Keratinocyte (primary cell): ENCODE data around the gene SHMT2. TPM values are rescaled to one million over a fixed set of nuclear protein-coding genes. Genes with fewer than 3 reads are reported as not detected.

Experiments
- DNase-seq: peaks from one replicate; pipeline ENCODE4 v3.0.0-alpha.2; 2011; ENCODE audit warnings: low read depth, missing footprints, low spot score
- FAIRE-seq: peaks from 2 replicates; lab custom pipeline; 2011; peaks lifted over from hg19 to GRCh38; lab: Jason Lieb, UNC
- H2AFZ ChIP-seq: 2 replicates; pipeline ENCODE4 v1.6.0; 2012; ENCODE audit warnings: low read length, control low read depth, inconsistent platforms; ENCODE audit not compliant: control insufficient read depth
- H3K27ac ChIP-seq: 2 replicates; pipeline ENCODE4 v1.5.1; 2011; ENCODE audit warnings: low read length; ENCODE audit not compliant: control insufficient read depth, insufficient read depth
- H3K27me3 ChIP-seq: 3 replicates; pipeline ENCODE4 v1.6.0; 2011; ENCODE audit warnings: low read length; ENCODE audit not compliant: control insufficient read depth, insufficient read depth; ENCODE audit errors: extremely low read depth
- H3K36me3 ChIP-seq, 2 experiments: 2 replicates in 1 of 2; 3 replicates in 1 of 2; pipeline ENCODE4 v1.5.1; 2011; ENCODE audit warnings: low read length in 2 of 2, mild to moderate bottlenecking in 1 of 2; ENCODE audit not compliant: control insufficient read depth in 2 of 2, insufficient read depth in 2 of 2; ENCODE audit errors: extremely low read depth in 1 of 2
- H3K4me1 ChIP-seq: 3 replicates; pipeline ENCODE4 v1.5.1; 2011; ENCODE audit warnings: low read length; ENCODE audit not compliant: control insufficient read depth, insufficient read depth; ENCODE audit errors: extremely low read depth
- H3K4me2 ChIP-seq: 3 replicates; pipeline ENCODE4 v1.6.0; 2011; ENCODE audit warnings: low read depth, low read length; ENCODE audit not compliant: control insufficient read depth, insufficient read depth; ENCODE audit errors: extremely low read depth
- H3K4me3 ChIP-seq, 3 experiments: fragments of 200-600 bp in 1 of 3; sonication (generic) in 1 of 3; 2 replicates in 2 of 3; 3 replicates in 1 of 3; pipeline ENCODE4 v1.5.1; 2011 to 2016; ENCODE audit warnings: low read length in 3 of 3, mild to moderate bottlenecking in 3 of 3, control low read depth in 2 of 3, inconsistent platforms in 1 of 3, low read depth in 1 of 3, mixed read lengths in 1 of 3, mixed run types in 1 of 3, moderate library complexity in 1 of 3; ENCODE audit not compliant: control insufficient read depth in 2 of 3, insufficient read depth in 2 of 3; ENCODE audit errors: extremely low read depth in 1 of 3
- H3K79me2 ChIP-seq: 2 replicates; pipeline ENCODE4 v1.6.0; 2012; ENCODE audit warnings: low read length; ENCODE audit not compliant: control insufficient read depth, insufficient read depth
- H3K9ac ChIP-seq: 3 replicates; pipeline ENCODE4 v1.6.0; 2011; ENCODE audit warnings: low read length; ENCODE audit not compliant: control insufficient read depth, insufficient read depth; ENCODE audit errors: extremely low read depth
- H3K9me1 ChIP-seq: 3 replicates; pipeline ENCODE4 v1.6.0; 2011; ENCODE audit warnings: low read length; ENCODE audit not compliant: control insufficient read depth, insufficient read depth; ENCODE audit errors: extremely low read depth
- H3K9me3 ChIP-seq: 2 replicates; pipeline ENCODE4 v1.5.1; 2012; ENCODE audit warnings: low read depth, low read length; ENCODE audit not compliant: control insufficient read depth
- H4K20me1 ChIP-seq: 3 replicates; pipeline ENCODE4 v1.6.0; 2011; ENCODE audit warnings: low read length; ENCODE audit not compliant: control insufficient read depth, insufficient read depth; ENCODE audit errors: extremely low read depth
- EZH2 ChIP-seq: IDR thresholded peaks from one replicate; pipeline ENCODE4 v1.6.1; 2012; ENCODE audit warnings: inconsistent platforms, mild to moderate bottlenecking, low read length, moderate library complexity
- dilution Hi-C: fragments of 300-500 bp; cut with MboI; formaldehyde crosslinking; loops from one replicate; pipeline ENCODE4 v1.7.0; 2020; ENCODE audit warnings: low sequenced_read_pairs; ENCODE audit not compliant: extremely low pct_ligation_motif_present
- polyA plus RNA-seq, 5 experiments: library from polyadenylated mRNA; depleted of rRNA in 3 of 5; stranded (reverse) in 3 of 5; stranded (forward) in 1 of 5; unstranded in 1 of 5; fragments of >200 nt; gene quantifications; 1 replicate in 1 of 5; 2 replicates in 3 of 5; 3 replicates in 1 of 5; pipeline versions ENCODE4 v1.2.1 to v1.2.3, GENCODE V29; 2011 to 2012; ENCODE audit warnings: missing spikeins in 2 of 5, low read depth in 1 of 5, low replicate concordance in 1 of 5
- TF ChIP-seq, protein P1 (sequence below), 3 experiments: IDR thresholded peaks in 1 of 3; conservative IDR thresholded peaks in 1 of 3; optimal IDR thresholded peaks in 1 of 3; 2 replicates in 2 of 3; 3 replicates in 1 of 3; pipeline versions ENCODE3 to v1.5.1; 2011; ENCODE audit warnings: low read length in 3 of 3, mild to moderate bottlenecking in 3 of 3, moderate library complexity in 2 of 3, control low read depth in 1 of 3, inconsistent platforms in 1 of 3; ENCODE audit not compliant: insufficient read depth in 2 of 3; ENCODE audit errors: extremely low read depth in 1 of 3

The SHMT2 gene
- polyA plus RNA-seq, 1 donor (not counting 4 experiments of a cell fraction or from before 2014, with no cell fraction given), result 128 TPM

DNA sequence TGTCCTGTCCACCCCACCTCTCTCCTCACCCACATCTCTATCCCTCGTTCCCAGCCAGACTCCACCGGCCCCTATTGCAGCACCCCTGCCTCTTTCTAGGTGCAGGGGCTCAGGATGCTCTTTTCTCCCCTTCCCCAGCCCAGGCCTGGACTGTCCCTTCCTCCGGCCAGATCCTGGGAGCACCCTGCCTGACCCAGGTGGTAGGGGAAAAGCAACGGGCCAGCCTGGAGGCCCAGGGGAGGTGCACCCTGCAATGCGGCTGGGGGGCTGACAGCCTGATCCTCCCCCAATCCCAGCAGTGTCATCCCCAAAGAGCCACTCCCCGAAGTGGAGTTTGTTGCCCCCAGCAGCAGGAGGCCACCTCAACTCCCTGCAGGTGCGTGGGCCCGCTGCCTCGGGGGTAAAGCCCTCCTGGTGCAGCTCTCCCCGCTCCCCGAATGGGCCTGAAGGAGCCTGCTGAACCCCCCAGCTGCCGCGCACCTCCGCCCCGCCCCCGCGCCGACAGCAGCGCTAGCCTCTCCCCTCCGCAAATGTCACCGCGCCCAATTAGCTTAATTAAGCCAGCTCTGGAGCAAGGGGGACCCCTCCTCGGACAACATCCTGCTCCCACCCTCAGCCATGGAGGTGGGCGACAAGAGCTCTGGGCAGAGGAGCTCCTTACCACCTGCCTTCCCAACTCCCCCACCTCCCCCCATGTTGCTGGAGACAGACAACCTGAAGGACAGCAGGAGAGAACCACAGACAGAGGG lies 8.2 kb upstream of the SHMT2 start:
- FAIRE-seq (no peak), DNase-seq (no peak)
- Histone ChIP-seq H3K4me1 (peaks cover 21% of the 10 kb centered on the region), H3K27me3 (peaks cover 42% of the 10 kb centered on the region), H3K9me1 (no peaks in the 10 kb centered on the region), H3K36me3 (no peaks in the 10 kb centered on the region), H3K79me2 (no peaks in the 10 kb centered on the region), H2AFZ (no peak overlapping the region), H3K4me2 (no peak overlapping the region), H3K27ac (no peak overlapping the region), H3K9me3 (no peaks in the 10 kb centered on the region), H3K4me3 (no peak overlapping the region), H3K9ac (no peak overlapping the region), H4K20me1 (no peaks in the 10 kb centered on the region)
- dilution Hi-C loops, result no loop called here
- TF ChIP-seq, protein P1, sequence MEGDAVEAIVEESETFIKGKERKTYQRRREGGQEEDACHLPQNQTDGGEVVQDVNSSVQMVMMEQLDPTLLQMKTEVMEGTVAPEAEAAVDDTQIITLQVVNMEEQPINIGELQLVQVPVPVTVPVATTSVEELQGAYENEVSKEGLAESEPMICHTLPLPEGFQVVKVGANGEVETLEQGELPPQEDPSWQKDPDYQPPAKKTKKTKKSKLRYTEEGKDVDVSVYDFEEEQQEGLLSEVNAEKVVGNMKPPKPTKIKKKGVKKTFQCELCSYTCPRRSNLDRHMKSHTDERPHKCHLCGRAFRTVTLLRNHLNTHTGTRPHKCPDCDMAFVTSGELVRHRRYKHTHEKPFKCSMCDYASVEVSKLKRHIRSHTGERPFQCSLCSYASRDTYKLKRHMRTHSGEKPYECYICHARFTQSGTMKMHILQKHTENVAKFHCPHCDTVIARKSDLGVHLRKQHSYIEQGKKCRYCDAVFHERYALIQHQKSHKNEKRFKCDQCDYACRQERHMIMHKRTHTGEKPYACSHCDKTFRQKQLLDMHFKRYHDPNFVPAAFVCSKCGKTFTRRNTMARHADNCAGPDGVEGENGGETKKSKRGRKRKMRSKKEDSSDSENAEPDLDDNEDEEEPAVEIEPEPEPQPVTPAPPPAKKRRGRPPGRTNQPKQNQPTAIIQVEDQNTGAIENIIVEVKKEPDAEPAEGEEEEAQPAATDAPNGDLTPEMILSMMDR (optimal IDR thresholded peaks at IDR 0.05 in 1 of 3, IDR thresholded peaks at IDR 0.05 in 1 of 3, conservative IDR thresholded peaks at IDR 0.05 in 1 of 3; ENCODE audit: extremely low read depth in 1 of 3, insufficient read depth in 2 of 3, low read length in 3 of 3), result no peak
- TF ChIP-seq EZH2, result no peak

DNA sequence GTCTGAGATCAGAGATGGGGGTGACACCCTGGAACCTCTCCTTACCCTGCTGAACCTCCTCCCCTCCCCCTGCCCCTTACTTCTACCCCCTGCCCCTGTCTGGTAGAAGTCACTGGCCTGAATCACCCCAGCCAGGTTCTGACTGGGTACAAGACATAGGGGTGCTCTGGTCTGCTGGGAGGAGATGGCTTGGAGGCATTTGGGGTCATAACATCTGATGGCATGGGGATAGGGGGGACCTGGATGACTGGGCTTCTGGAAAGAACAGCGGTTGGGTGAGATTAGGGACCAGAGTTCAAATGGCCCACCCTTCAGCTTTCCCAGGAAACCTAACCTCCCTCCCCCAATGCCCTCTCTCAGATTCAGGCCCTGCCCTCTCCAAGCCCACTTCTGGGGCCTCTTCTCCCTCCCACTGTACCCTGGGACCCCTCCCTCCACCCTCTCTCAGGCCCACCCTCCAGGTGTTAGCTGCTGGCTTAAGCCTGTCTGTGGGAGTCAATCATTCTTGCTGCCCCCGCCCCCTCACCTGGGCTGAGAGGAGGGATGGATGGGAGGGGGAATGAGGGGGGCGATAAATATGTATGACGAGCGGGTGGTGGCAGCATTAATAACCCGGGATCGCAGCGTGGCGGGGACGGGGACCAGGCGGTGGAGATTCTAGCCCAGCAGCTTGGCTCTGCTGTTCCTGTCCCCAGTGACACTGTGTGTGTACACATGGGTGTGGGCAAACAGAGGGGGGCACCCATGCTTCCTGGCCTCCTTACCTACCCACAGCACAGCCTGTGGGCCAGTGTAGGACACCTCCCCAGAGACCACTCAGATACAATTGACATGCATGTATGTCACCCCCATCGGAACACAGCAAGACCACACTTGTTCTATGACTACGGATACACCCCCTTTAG lies 7.0 kb upstream of the SHMT2 start:
- no peaks in the 10 kb centered on the region for H4K20me1 ChIP-seq
- H3K9me1 ChIP-seq, result no peaks in the 10 kb centered on the region
- peaks cover 15% of the 10 kb centered on the region for H3K4me1 ChIP-seq
- H3K4me3 ChIP-seq, result no peak overlapping the region
- no peak overlapping the region for H3K9ac ChIP-seq
- DNase-seq, result no peak
- H2AFZ ChIP-seq, result no peak overlapping the region
- no peak for FAIRE-seq
- no peak overlapping the region for H3K27ac ChIP-seq
- H3K9me3 ChIP-seq, result no peaks in the 10 kb centered on the region
- H3K4me2 ChIP-seq, result no peak overlapping the region
- H3K27me3 ChIP-seq, result peaks cover 35% of the 10 kb centered on the region
- dilution Hi-C loops, result no loop called here
- no peaks in the 10 kb centered on the region for H3K36me3 ChIP-seq
- H3K79me2 ChIP-seq, result no peaks in the 10 kb centered on the region
- TF ChIP-seq, protein P1 (optimal IDR thresholded peaks at IDR 0.05 in 1 of 3, IDR thresholded peaks at IDR 0.05 in 1 of 3, conservative IDR thresholded peaks at IDR 0.05 in 1 of 3; ENCODE audit: extremely low read depth in 1 of 3, insufficient read depth in 2 of 3, low read length in 3 of 3), result no peak
- no peak for TF ChIP-seq EZH2
